Heart left ventricle (tissue), 13 donors: Measurements from ENCODE around the gene PTPN12.

Experiments used
- CTCF ChIP-seq, 12 donors: fragments of 200-600 bp; sonication (generic) in 4 of 12; IDR thresholded peaks; one replicate each; pipeline versions ENCODE4 v1.5.0 to v1.8.0; 2018 to 2022; ENCODE audit warnings: antibody characterized with exemption in 12 of 12, mild to moderate bottlenecking in 5 of 12
- POLR2A ChIP-seq, 2 donors: fragments of 450-650 bp; IDR thresholded peaks; one replicate each; pipeline ENCODE4 v1.6.1; 2017; ENCODE audit warnings: antibody characterized with exemption in 2 of 2, mild to moderate bottlenecking in 2 of 2, moderate library complexity in 2 of 2
- donor health status: ischemic (EF 13 %, LVEDD 7.1; RV severe dilation, severe dysfunction).
- donor health status: DM: no; HTN: yes; CAD: no.
- donor health status: DM: no; HTN: no; CAD: no.
- donor health status: ischemic (EF 25% LVEDD 6.9; RV normal size, moderate dysfunction).
- donor health status: ischemic (EF 25% LVEDD 5.7; RV mildly dilated, moderate dysfunction).
- donor health status: ischemic (EF 35%, LVEDD 5.7; RV mildly dilated, moderate dysfunction).
- donor health status: nonischemic (EF 11% LVEDD 7.7; RV severe dilation, severe dysfunction).
- donor health status: DM: yes; HTN: yes; CAD: no.
- donor health status: PGD.
- donor health status: ischemic (EF 29% LVEDD 5.4; RV normal size, mild dysfunction).
- donor health status: nonischemic (EF 23%, LVEDD 6.1; RV moderate dilation, normal function).

GRCh38 chr7:77548206-77548605, 11.1 kb downstream of the PTPN12 start:
- TF ChIP-seq CTCF (IDR thresholded peaks at IDR 0.05): no peak
- no peak for TF ChIP-seq POLR2A (IDR thresholded peaks at IDR 0.05)
